Neural cell (in vitro differentiated cells): ENCODE results near the gene DIAPH2. TPM values are rescaled to one million over a fixed set of nuclear protein-coding genes. Genes with fewer than 3 reads are reported as not detected.

Experiments used
- H2AFZ ChIP-seq: fragments of 200-600, 300-800 bp; sonication (generic), shearing (Covaris generic); 2 replicates; pipeline ENCODE4 v1.6.0; 2014; ENCODE audit warnings: low read depth, mild to moderate bottlenecking, antibody characterized with exemption, low read length, moderate library complexity
- H3F3A ChIP-seq: fragments of 200-600 bp; shearing (Covaris generic); 2 replicates; pipeline ENCODE4 v1.6.1; 2016; ENCODE audit warnings: mild to moderate bottlenecking, moderate library complexity, mixed read lengths, antibody characterized with exemption, low read length; ENCODE audit not compliant: insufficient read depth, poor library complexity, severe bottlenecking
- H3K27ac ChIP-seq: fragments of 200-600, 300-800 bp; sonication (generic), shearing (Covaris generic); 2 replicates; pipeline ENCODE4 v1.5.1; 2014; ENCODE audit warnings: mild to moderate bottlenecking, low read length, moderate library complexity
- H3K27me3 ChIP-seq: fragments of 300-800, 200-600 bp; sonication (generic), shearing (Covaris generic); 2 replicates; pipeline ENCODE4 v1.6.0; 2014; ENCODE audit warnings: mild to moderate bottlenecking, low read depth, low read length, moderate library complexity; ENCODE audit not compliant: insufficient read depth
- H3K36me3 ChIP-seq: fragments of 300-800, 200-600 bp; sonication (generic), shearing (Covaris generic); 2 replicates; pipeline ENCODE4 v1.5.1; 2014; ENCODE audit warnings: mild to moderate bottlenecking, antibody characterized with exemption, low read length, moderate library complexity; ENCODE audit not compliant: insufficient read depth
- H3K4me2 ChIP-seq: fragments of 300-800, 200-600 bp; sonication (generic), shearing (Covaris generic); 2 replicates; pipeline ENCODE4 v1.6.0; 2014; ENCODE audit warnings: mild to moderate bottlenecking, low read length
- H3K4me3 ChIP-seq: fragments of 300-800, 200-600 bp; sonication (generic), shearing (Covaris generic); 2 replicates; pipeline ENCODE4 v1.5.1; 2014; ENCODE audit warnings: mild to moderate bottlenecking, low read length, moderate library complexity
- H3K79me2 ChIP-seq: fragments of 200-600 bp; shearing (Covaris generic); replicated peaks from 2 replicates; pipeline ENCODE4 v1.6.0; 2014; ENCODE audit warnings: mild to moderate bottlenecking, low read length, moderate library complexity; ENCODE audit not compliant: insufficient read depth
- H3K9ac ChIP-seq: fragments of 300-800, 200-600 bp; sonication (generic), shearing (Covaris generic); 2 replicates; pipeline ENCODE4 v1.6.1; 2016; ENCODE audit warnings: mild to moderate bottlenecking, low read length, mixed read lengths
- H3K9me2 ChIP-seq: fragments of 200-600 bp; shearing (Covaris generic); 2 replicates; pipeline ENCODE4 v1.6.1; 2016; ENCODE audit warnings: mild to moderate bottlenecking, low read length, mixed read lengths; ENCODE audit not compliant: insufficient read depth
- H3K9me3 ChIP-seq: fragments of 200-600, 300-800 bp; sonication (generic), shearing (Covaris generic); 2 replicates; pipeline ENCODE4 v1.6.1; 2016; ENCODE audit warnings: mild to moderate bottlenecking, mixed run types, low read length, moderate library complexity, mixed read lengths
- H4K20me1 ChIP-seq: fragments of 200-600 bp; shearing (Covaris generic); 2 replicates; pipeline ENCODE4 v1.6.1; 2016; ENCODE audit warnings: mild to moderate bottlenecking, mixed run types; ENCODE audit not compliant: insufficient read depth
- CTCF ChIP-seq: fragments of 450-650 bp; IDR thresholded peaks from 2 replicates; pipeline ENCODE4 v1.5.1; 2014; ENCODE audit warnings: antibody characterized with exemption, mild to moderate bottlenecking, moderate library complexity; ENCODE audit not compliant: poor library complexity, severe bottlenecking
- EP300 ChIP-seq: fragments of 450-650 bp; conservative IDR thresholded peaks from 2 replicates; pipeline ENCODE4 v1.6.1; 2014; ENCODE audit warnings: antibody characterized with exemption, mild to moderate bottlenecking, moderate library complexity; ENCODE audit not compliant: poor library complexity, severe bottlenecking
- EZH2 ChIP-seq: fragments of 200-600, 300-800 bp; shearing (Covaris generic), sonication (generic); IDR thresholded peaks from 2 replicates; pipeline ENCODE4 v1.6.1; 2014; ENCODE audit warnings: antibody characterized with exemption, low read length, borderline replicate concordance, mild to moderate bottlenecking; ENCODE audit not compliant: insufficient read depth, poor library complexity, severe bottlenecking
- MXI1 ChIP-seq: fragments of 450-650 bp; conservative IDR thresholded peaks from 2 replicates; pipeline ENCODE4 v1.6.1; 2014; ENCODE audit warnings: antibody characterized with exemption, mild to moderate bottlenecking; ENCODE audit not compliant: poor library complexity, severe bottlenecking
- POLR2AphosphoS5 ChIP-seq: IDR thresholded peaks from 2 replicates; pipeline ENCODE4 v1.6.1; 2012
- RAD21 ChIP-seq: fragments of 450-650 bp; conservative IDR thresholded peaks from 2 replicates; pipeline ENCODE4 v1.6.1; 2014; ENCODE audit warnings: antibody characterized with exemption, mild to moderate bottlenecking, moderate library complexity
- REST ChIP-seq: IDR thresholded peaks from 2 replicates; pipeline ENCODE4 v1.6.1; 2012; ENCODE audit warnings: borderline replicate concordance
- SMC3 ChIP-seq: fragments of 450-650 bp; conservative IDR thresholded peaks from 2 replicates; pipeline ENCODE4 v1.6.1; 2014; ENCODE audit warnings: antibody characterized with exemption, mild to moderate bottlenecking, moderate library complexity; ENCODE audit not compliant: poor library complexity
- TAF1 ChIP-seq: IDR thresholded peaks from 2 replicates; pipeline ENCODE4 v1.6.1; 2012; ENCODE audit warnings: low read depth
- polyA plus RNA-seq: library from polyadenylated mRNA; depleted of rRNA; stranded (reverse); fragments of >200 nt; gene quantifications from 2 replicates; pipeline ENCODE4 v1.2.3, GENCODE V29; 2014

Gene DIAPH2
- polyA plus RNA-seq, 1 donor from 2014 or later: 0.07 TPM

GRCh38 chrX:96835660-96836289 is 151.1 kb downstream of the DIAPH2 start (continued):
- TF ChIP-seq CTCF: no peak
- TF ChIP-seq TAF1: no peak

GRCh38 chrX:96837808-96838207 is 153.2 kb downstream of the DIAPH2 start:
- no peaks in the 10 kb centered on the region for H3K9me3 ChIP-seq
- no peaks in the 10 kb centered on the region for H3F3A ChIP-seq
- H3K9ac ChIP-seq: no peak overlapping the region
- H4K20me1 ChIP-seq: no peaks in the 10 kb centered on the region
- no peak overlapping the region for H3K27ac ChIP-seq
- no peaks in the 10 kb centered on the region for H3K79me2 ChIP-seq
- H3K9me2 ChIP-seq: no peaks in the 10 kb centered on the region
- no peak overlapping the region for H3K4me2 ChIP-seq
- H3K4me3 ChIP-seq: no peak overlapping the region
- TF ChIP-seq POLR2AphosphoS5 (no peak), SMC3 (no peak), EP300 (no peak)
- no peak overlapping the region for H2AFZ ChIP-seq
- H3K36me3 ChIP-seq: no peaks in the 10 kb centered on the region
- H3K27me3 ChIP-seq: no peaks in the 10 kb centered on the region

- no peaks in the 10 kb centered on the region for H3F3A ChIP-seq
- no peaks in the 10 kb centered on the region for H3K9me2 ChIP-seq
- H3K4me3 ChIP-seq: no peak overlapping the region
- H3K9me3 ChIP-seq: no peaks in the 10 kb centered on the region
- no peak overlapping the region for H2AFZ ChIP-seq
- no peaks in the 10 kb centered on the region for H4K20me1 ChIP-seq
- no peak overlapping the region for H3K27ac ChIP-seq
- no peaks in the 10 kb centered on the region for H3K27me3 ChIP-seq
- no peak for TF ChIP-seq TAF1
- no peak for TF ChIP-seq SMC3
- TF ChIP-seq REST: no peak
- no peak for TF ChIP-seq RAD21
- TF ChIP-seq POLR2AphosphoS5: no peak
- no peak for TF ChIP-seq EZH2
- TF ChIP-seq MXI1: no peak
- TF ChIP-seq CTCF: no peak
- no peak for TF ChIP-seq EP300
- H3K36me3 ChIP-seq: no peaks in the 10 kb centered on the region
- H3K4me2 ChIP-seq: no peak overlapping the region
- no peaks in the 10 kb centered on the region for H3K79me2 ChIP-seq
- no peak overlapping the region for H3K9ac ChIP-seq
These were observed 153.9 kb downstream of the DIAPH2 start for GRCh38 chrX:96838537-96838936.
